WTC11 (cell line): ENCODE data around the gene STARD13. TPM values are rescaled to one million over a fixed set of nuclear protein-coding genes. Genes with fewer than 3 reads are reported as not detected.

Experiments
- ATAC-seq: fragments of 200-7000 bp; cut with Tn5 transposase; 2 replicates; pipeline ENCODE4 v1.10.0; 2021; ENCODE audit warnings: mild to moderate bottlenecking, moderate library complexity
- CTCF ChIA-PET: fragments of 300-600 bp; sonication (Branson Sonifier 250); formaldehyde crosslinking; loops from one replicate; lab custom pipeline; 2021; ENCODE audit warnings: antibody characterized with exemption; lab: Charles Lee
- POLR2A ChIA-PET: fragments of 350-600 bp; sonication (Branson Sonifier 250); formaldehyde crosslinking; loops from one replicate; lab custom pipeline; 2021; ENCODE audit warnings: antibody characterized with exemption; lab: Charles Lee
- DNase-seq: peaks from one replicate; pipeline ENCODE4 v3.0.0; 2021; ENCODE audit warnings: low spot score
- H3K27ac Mint-ChIP-seq: 2 replicates; pipeline ENCODE4 v1.8.0; 2021; ENCODE audit warnings: mixed read lengths
- H3K27me3 Mint-ChIP-seq: 2 replicates; pipeline ENCODE4 v1.8.0; 2021; ENCODE audit warnings: low read depth, mild to moderate bottlenecking, moderate library complexity, mixed read lengths
- H3K36me3 Mint-ChIP-seq: 2 replicates; pipeline ENCODE4 v1.8.0; 2021; ENCODE audit warnings: mixed read lengths
- H3K4me1 Mint-ChIP-seq: 2 replicates; pipeline ENCODE4 v1.8.0; 2022; ENCODE audit warnings: mixed read lengths
- H3K4me3 Mint-ChIP-seq: 2 replicates; pipeline ENCODE4 v1.8.0; 2021; ENCODE audit warnings: mild to moderate bottlenecking, moderate library complexity, mixed read lengths
- H3K9me3 Mint-ChIP-seq: 2 replicates; pipeline ENCODE4 v1.8.0; 2021; ENCODE audit warnings: mixed read lengths
- CREB1 ChIP-seq: sonication (generic); formaldehyde crosslinking; IDR thresholded peaks from 2 replicates; pipeline ENCODE4 v1.8.0; 2023; ENCODE audit warnings: mild to moderate bottlenecking, missing genetic modification reagents
- CTCF ChIP-seq: fragments of 200-600 bp; IDR thresholded peaks from 2 replicates; pipeline ENCODE4 v1.8.0; 2022; ENCODE audit warnings: antibody characterized with exemption
- E2F5 ChIP-seq: sonication (generic); formaldehyde crosslinking; IDR thresholded peaks from 2 replicates; pipeline ENCODE4 v1.8.1; 2022; ENCODE audit warnings: mild to moderate bottlenecking, moderate library complexity, missing genetic modification reagents
- ELF4 ChIP-seq: sonication (generic); formaldehyde crosslinking; IDR thresholded peaks from 2 replicates; pipeline ENCODE4 v1.8.1; 2022; ENCODE audit warnings: low read depth, mild to moderate bottlenecking, moderate library complexity, missing genetic modification reagents
- ESRRA ChIP-seq: sonication (generic); formaldehyde crosslinking; IDR thresholded peaks from 2 replicates; pipeline ENCODE4 v1.8.1; 2022; ENCODE audit warnings: mild to moderate bottlenecking, missing genetic modification reagents, borderline replicate concordance
- ETV6 ChIP-seq: sonication (generic); formaldehyde crosslinking; IDR thresholded peaks from 2 replicates; pipeline ENCODE4 v1.8.1; 2022; ENCODE audit warnings: mild to moderate bottlenecking, missing genetic modification reagents
- FOXP1 ChIP-seq: sonication (generic); formaldehyde crosslinking; IDR thresholded peaks from 2 replicates; pipeline ENCODE4 v1.8.0; 2022; ENCODE audit warnings: missing genetic modification reagents, mild to moderate bottlenecking, moderate library complexity, borderline replicate concordance
- RORB ChIP-seq: fragments of 250-450 bp; sonication (Bioruptor Pico); IDR thresholded peaks from 2 replicates; pipeline ENCODE4 v1.9.0; 2021; ENCODE audit warnings: mild to moderate bottlenecking
- SMAD3 ChIP-seq: sonication (generic); formaldehyde crosslinking; IDR thresholded peaks from 2 replicates; pipeline ENCODE4 v1.8.0; 2022; ENCODE audit warnings: missing genetic modification reagents, mild to moderate bottlenecking, borderline replicate concordance
- SOX15 ChIP-seq: fragments of 250-450 bp; sonication (Bioruptor Pico); IDR thresholded peaks from 2 replicates; pipeline ENCODE4 v1.9.0; 2021; ENCODE audit warnings: mild to moderate bottlenecking
- ZNF121 ChIP-seq: sonication (generic); formaldehyde crosslinking; IDR thresholded peaks from 2 replicates; pipeline ENCODE4 v1.8.0; 2023; ENCODE audit warnings: missing genetic modification reagents
- ZNF396 ChIP-seq: fragments of 250-450 bp; sonication (Bioruptor Pico); IDR thresholded peaks from 2 replicates; pipeline ENCODE4 v1.8.0; 2021; ENCODE audit warnings: mild to moderate bottlenecking, moderate library complexity, borderline replicate concordance
- ZNF423 ChIP-seq: fragments of 250-450 bp; sonication (Bioruptor Pico); IDR thresholded peaks from 2 replicates; pipeline ENCODE4 v2.1.2; 2022; ENCODE audit warnings: mild to moderate bottlenecking, moderate library complexity
- ZSCAN18 ChIP-seq: fragments of 250-450 bp; sonication (Bioruptor Pico); IDR thresholded peaks from 2 replicates; pipeline ENCODE4 v2.1.2; 2022; ENCODE audit warnings: mild to moderate bottlenecking, moderate library complexity
- total RNA-seq: library from RNA; stranded (reverse); gene quantifications from 3 replicates; pipeline ENCODE4 v1.2.3, GENCODE V29; 2021
- TF ChIP-seq, protein P1 (sequence below): fragments of 250-450 bp; sonication (Bioruptor Pico); IDR thresholded peaks from 2 replicates; pipeline ENCODE4 v1.9.0; 2021; ENCODE audit warnings: mild to moderate bottlenecking, borderline replicate concordance
- TF ChIP-seq, protein P2 (sequence below): sonication (generic); formaldehyde crosslinking; IDR thresholded peaks from 2 replicates; pipeline ENCODE4 v1.8.0; 2023; ENCODE audit warnings: mild to moderate bottlenecking, missing genetic modification reagents

The STARD13 gene
- total RNA-seq, 1 experiment from 2014 or later = 4.4 TPM

DNA sequence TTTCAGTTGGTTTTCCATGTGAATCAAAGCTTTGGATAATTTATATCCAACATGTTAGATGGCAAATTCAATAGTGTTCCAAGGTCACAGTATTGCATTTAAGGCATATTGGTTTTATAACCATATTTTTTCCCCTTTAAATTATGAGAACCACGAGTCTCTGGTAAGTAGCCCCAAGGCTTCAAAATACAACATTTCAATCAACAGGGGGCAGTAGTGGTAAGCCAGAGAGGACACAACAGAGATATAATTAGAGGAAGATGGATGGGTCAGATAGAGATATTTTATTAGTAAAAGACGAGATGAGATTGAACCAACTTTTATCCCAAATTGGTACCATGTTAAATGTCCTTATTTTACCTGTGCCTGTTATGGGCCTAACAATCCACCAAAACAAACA, 216.2 kb downstream of the STARD13 start:
- H3K27ac Mint-ChIP-seq = no peak overlapping the region
- ATAC-seq = peak; percentile 43
- peaks cover 16% of the 10 kb centered on the region for H3K4me1 Mint-ChIP-seq
- H3K4me3 Mint-ChIP-seq = no peak overlapping the region
- peak; percentile 34; the same call in 1 of the 2 replicates for TF ChIP-seq CTCF
- no peak for TF ChIP-seq CREB1
- TF ChIP-seq, all 79 proteins: peak for 1
- H3K27me3 Mint-ChIP-seq = no peaks in the 10 kb centered on the region
- CTCF ChIA-PET = interaction anchor here (0.6 to 1.1 kb wide), 3 partner anchors 23 to 42 kb away, joined by 3 to 4 read pairs (median 3); no protein-coding TSS in a partner anchor
- POLR2A ChIA-PET = no interaction called here
- H3K9me3 Mint-ChIP-seq = no peaks in the 10 kb centered on the region; the same call in 1 of the 2 replicates
- DNase-seq = no peak
- H3K36me3 Mint-ChIP-seq = no peaks in the 10 kb centered on the region

DNA sequence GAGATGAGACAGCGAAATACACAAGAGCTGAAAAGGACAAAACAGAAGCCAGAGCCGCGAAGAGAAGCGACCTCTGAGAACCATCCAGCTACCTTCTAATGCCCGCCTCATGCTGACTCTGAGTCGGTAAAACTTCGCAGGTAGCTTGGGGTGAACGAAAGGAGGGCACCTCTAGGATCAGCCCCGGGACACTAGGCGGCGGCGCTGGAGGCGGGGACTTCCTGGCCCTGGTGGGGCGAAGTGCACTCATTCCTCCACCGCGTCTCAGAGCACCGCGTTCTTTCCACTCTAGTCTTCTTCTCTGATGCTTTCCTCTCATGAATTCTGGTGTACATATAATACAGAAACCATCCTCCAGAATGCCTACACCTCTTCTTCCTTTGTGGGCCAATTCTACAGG, 219.2 kb downstream of the STARD13 start:
- Mint-ChIP-seq H3K36me3 (no peaks in the 10 kb centered on the region), H3K27ac (no peak overlapping the region), H3K27me3 (no peaks in the 10 kb centered on the region), H3K9me3 (no peaks in the 10 kb centered on the region; the same call in 1 of the 2 replicates), H3K4me1 (no peaks in the 10 kb centered on the region)
- ChIA-PET POLR2A (interaction anchor here (0.6 kb wide), 1 partner anchor 10 kb away, joined by 5 read pairs; no protein-coding TSS in a partner anchor), CTCF (interaction anchor here (0.7 kb wide), 1 partner anchor 41 kb away, joined by 3 read pairs; no protein-coding TSS in a partner anchor)
- no peak for DNase-seq
- ATAC-seq = peak; percentile 52
- TF ChIP-seq, protein P1, sequence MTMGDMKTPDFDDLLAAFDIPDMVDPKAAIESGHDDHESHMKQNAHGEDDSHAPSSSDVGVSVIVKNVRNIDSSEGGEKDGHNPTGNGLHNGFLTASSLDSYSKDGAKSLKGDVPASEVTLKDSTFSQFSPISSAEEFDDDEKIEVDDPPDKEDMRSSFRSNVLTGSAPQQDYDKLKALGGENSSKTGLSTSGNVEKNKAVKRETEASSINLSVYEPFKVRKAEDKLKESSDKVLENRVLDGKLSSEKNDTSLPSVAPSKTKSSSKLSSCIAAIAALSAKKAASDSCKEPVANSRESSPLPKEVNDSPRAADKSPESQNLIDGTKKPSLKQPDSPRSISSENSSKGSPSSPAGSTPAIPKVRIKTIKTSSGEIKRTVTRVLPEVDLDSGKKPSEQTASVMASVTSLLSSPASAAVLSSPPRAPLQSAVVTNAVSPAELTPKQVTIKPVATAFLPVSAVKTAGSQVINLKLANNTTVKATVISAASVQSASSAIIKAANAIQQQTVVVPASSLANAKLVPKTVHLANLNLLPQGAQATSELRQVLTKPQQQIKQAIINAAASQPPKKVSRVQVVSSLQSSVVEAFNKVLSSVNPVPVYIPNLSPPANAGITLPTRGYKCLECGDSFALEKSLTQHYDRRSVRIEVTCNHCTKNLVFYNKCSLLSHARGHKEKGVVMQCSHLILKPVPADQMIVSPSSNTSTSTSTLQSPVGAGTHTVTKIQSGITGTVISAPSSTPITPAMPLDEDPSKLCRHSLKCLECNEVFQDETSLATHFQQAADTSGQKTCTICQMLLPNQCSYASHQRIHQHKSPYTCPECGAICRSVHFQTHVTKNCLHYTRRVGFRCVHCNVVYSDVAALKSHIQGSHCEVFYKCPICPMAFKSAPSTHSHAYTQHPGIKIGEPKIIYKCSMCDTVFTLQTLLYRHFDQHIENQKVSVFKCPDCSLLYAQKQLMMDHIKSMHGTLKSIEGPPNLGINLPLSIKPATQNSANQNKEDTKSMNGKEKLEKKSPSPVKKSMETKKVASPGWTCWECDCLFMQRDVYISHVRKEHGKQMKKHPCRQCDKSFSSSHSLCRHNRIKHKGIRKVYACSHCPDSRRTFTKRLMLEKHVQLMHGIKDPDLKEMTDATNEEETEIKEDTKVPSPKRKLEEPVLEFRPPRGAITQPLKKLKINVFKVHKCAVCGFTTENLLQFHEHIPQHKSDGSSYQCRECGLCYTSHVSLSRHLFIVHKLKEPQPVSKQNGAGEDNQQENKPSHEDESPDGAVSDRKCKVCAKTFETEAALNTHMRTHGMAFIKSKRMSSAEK (CRISPR knock-in tag) = no peak
- TF ChIP-seq FOXP1 (CRISPR knock-in tag) = no peak
- TF ChIP-seq SOX15 (CRISPR knock-in tag) = no peak
- no peak for TF ChIP-seq ELF4 (CRISPR knock-in tag)
- no peak for TF ChIP-seq SMAD3 (CRISPR knock-in tag)
- no peak for TF ChIP-seq ZSCAN18 (CRISPR knock-in tag)
- no peak for TF ChIP-seq RORB (CRISPR knock-in tag)
- no peak for TF ChIP-seq E2F5 (CRISPR knock-in tag)
- TF ChIP-seq, all 79 proteins: peak for 0
- no peak overlapping the region for H3K4me3 Mint-ChIP-seq

DNA sequence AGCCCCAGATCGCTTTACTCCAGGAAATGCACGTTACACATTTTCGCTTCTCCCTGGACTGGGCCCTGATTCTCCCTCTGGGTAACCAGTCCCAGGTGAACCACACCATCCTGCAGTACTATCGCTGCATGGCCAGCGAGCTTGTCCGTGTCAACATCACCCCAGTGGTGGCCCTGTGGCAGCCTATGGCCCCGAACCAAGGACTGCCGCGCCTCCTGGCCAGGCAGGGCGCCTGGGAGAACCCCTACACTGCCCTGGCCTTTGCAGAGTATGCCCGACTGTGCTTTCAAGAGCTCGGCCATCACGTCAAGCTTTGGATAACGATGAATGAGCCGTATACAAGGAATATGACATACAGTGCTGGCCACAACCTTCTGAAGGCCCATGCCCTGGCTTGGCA, 224.7 kb downstream of the STARD13 start:
- Mint-ChIP-seq H3K4me3 (no peak overlapping the region), H3K27me3 (no peaks in the 10 kb centered on the region), H3K4me1 (no peaks in the 10 kb centered on the region)
- ChIA-PET CTCF (no interaction called here), POLR2A (no interaction called here)
- no peak for ATAC-seq
- TF ChIP-seq, protein P2, sequence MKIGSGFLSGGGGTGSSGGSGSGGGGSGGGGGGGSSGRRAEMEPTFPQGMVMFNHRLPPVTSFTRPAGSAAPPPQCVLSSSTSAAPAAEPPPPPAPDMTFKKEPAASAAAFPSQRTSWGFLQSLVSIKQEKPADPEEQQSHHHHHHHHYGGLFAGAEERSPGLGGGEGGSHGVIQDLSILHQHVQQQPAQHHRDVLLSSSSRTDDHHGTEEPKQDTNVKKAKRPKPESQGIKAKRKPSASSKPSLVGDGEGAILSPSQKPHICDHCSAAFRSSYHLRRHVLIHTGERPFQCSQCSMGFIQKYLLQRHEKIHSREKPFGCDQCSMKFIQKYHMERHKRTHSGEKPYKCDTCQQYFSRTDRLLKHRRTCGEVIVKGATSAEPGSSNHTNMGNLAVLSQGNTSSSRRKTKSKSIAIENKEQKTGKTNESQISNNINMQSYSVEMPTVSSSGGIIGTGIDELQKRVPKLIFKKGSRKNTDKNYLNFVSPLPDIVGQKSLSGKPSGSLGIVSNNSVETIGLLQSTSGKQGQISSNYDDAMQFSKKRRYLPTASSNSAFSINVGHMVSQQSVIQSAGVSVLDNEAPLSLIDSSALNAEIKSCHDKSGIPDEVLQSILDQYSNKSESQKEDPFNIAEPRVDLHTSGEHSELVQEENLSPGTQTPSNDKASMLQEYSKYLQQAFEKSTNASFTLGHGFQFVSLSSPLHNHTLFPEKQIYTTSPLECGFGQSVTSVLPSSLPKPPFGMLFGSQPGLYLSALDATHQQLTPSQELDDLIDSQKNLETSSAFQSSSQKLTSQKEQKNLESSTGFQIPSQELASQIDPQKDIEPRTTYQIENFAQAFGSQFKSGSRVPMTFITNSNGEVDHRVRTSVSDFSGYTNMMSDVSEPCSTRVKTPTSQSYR (CRISPR knock-in tag) = no peak
- TF ChIP-seq ESRRA (CRISPR knock-in tag) (no peak), ZNF121 (CRISPR knock-in tag) (no peak), ZNF396 (CRISPR knock-in tag) (no peak), ETV6 (CRISPR knock-in tag) (no peak), ZNF423 (CRISPR knock-in tag) (no peak)
- TF ChIP-seq, all 79 proteins: peak for 0
- no peaks in the 10 kb centered on the region for H3K9me3 Mint-ChIP-seq
- DNase-seq = no peak
- no peak overlapping the region for H3K27ac Mint-ChIP-seq
- no peaks in the 10 kb centered on the region for H3K36me3 Mint-ChIP-seq
